ENCODE results near the gene DNAH5. TPM values are rescaled to one million over a fixed set of nuclear protein-coding genes. Genes with fewer than 3 reads are reported as not detected.

Gene DNAH5
- total and polyA plus RNA-seq, 8 donors: 0.50 to 12.5 (median 1.1) TPM; not detected in 1

GRCh38 chr5:13976867-13977830, 32.7 kb upstream of the DNAH5 start:
- Histone ChIP-seq H3K4me1 (no peaks in the 10 kb centered on the region), H3K4me3 (no peak overlapping the region), H3K36me3 (no peaks in the 10 kb centered on the region), H3K9me3 (no peaks in the 10 kb centered on the region), H3K27me3 (peaks cover 0 to 7% (median 0%) of the 10 kb centered on the region in 3 donors), H3K27ac (no peak overlapping the region)
- DNase-seq: peak in 1 of 2 donors; percentile 53
- WGBS, 5 donors: 58 to 72% (median 65%) methylated on average over 11 of the region's 11 CpGs
- intact Hi-C loops (cut with DNase I; ENCODE audit: low total_unique reads): no loop called here
- TF ChIP-seq POLR2A (IDR thresholded peaks at IDR 0.05) (no peak), CTCF (IDR thresholded peaks at IDR 0.05) (peak in 2 of 7 experiments; percentile 12 to 18), EP300 (IDR thresholded peaks at IDR 0.05) (no peak), POLR2AphosphoS5 (IDR thresholded peaks at IDR 0.05) (no peak)

GRCh38 chr5:13976223-13976622, 31.7 kb upstream of the DNAH5 start:
- WGBS, 5 donors: 48 to 60% (median 51%) methylated on average over 2 of the region's 2 CpGs
- DNase-seq: no peak
- Histone ChIP-seq H3K4me1 (no peaks in the 10 kb centered on the region), H3K4me3 (no peak overlapping the region), H3K9me3 (peaks cover 0 to 3% (median 0%) of the 10 kb centered on the region in 4 donors), H3K27ac (no peak overlapping the region), H3K36me3 (no peaks in the 10 kb centered on the region), H3K27me3 (peaks cover 0 to 7% (median 0%) of the 10 kb centered on the region in 3 donors)
- intact Hi-C loops (cut with DNase I; ENCODE audit: low total_unique reads): no loop called here
- TF ChIP-seq EP300 (IDR thresholded peaks at IDR 0.05) (no peak), POLR2A (IDR thresholded peaks at IDR 0.05) (no peak), CTCF (IDR thresholded peaks at IDR 0.05) (no peak), POLR2AphosphoS5 (IDR thresholded peaks at IDR 0.05) (no peak)

GRCh38 chr5:13975246-13975645, 30.8 kb upstream of the DNAH5 start:
- Histone ChIP-seq H3K36me3 (no peaks in the 10 kb centered on the region), H3K9me3 (peaks cover 0 to 4% (median 0%) of the 10 kb centered on the region in 4 donors), H3K27me3 (peaks cover 0 to under 1% (median 0%) of the 10 kb centered on the region in 3 donors), H3K27ac (no peak overlapping the region), H3K4me3 (no peak overlapping the region), H3K4me1 (no peaks in the 10 kb centered on the region)
- intact Hi-C loops (cut with DNase I; ENCODE audit: low total_unique reads): no loop called here
- no peak for TF ChIP-seq CTCF (IDR thresholded peaks at IDR 0.05)
- TF ChIP-seq POLR2A (IDR thresholded peaks at IDR 0.05): no peak
- TF ChIP-seq POLR2AphosphoS5 (IDR thresholded peaks at IDR 0.05): no peak
- DNase-seq: no peak
- WGBS, 5 donors: 74 to 91% (median 78%) methylated on average over 2 of the region's 2 CpGs

GRCh38 chr5:13973724-13974123, 29.2 kb upstream of the DNAH5 start:
- H3K4me3 ChIP-seq: no peak overlapping the region
- no peaks in the 10 kb centered on the region for H3K4me1 ChIP-seq
- TF ChIP-seq CTCF (IDR thresholded peaks at IDR 0.05) (no peak), POLR2A (IDR thresholded peaks at IDR 0.05) (no peak), POLR2AphosphoS5 (IDR thresholded peaks at IDR 0.05) (no peak), EP300 (IDR thresholded peaks at IDR 0.05) (no peak)
- no peaks in the 10 kb centered on the region for H3K36me3 ChIP-seq
- no peak overlapping the region for H3K27ac ChIP-seq
- intact Hi-C loops (cut with DNase I; ENCODE audit: low total_unique reads): no loop called here
- WGBS, 5 donors: 81 to 92% (median 89%) methylated on average over 6 of the region's 6 CpGs
- peaks cover 0 to 4% (median 0%) of the 10 kb centered on the region in 4 donors for H3K9me3 ChIP-seq
- no peaks in the 10 kb centered on the region for H3K27me3 ChIP-seq
- DNase-seq: no peak

All from stomach (tissue), 9 donors.